Astrocyte (in vitro differentiated cells and primary cell): ENCODE measurements around the gene DCC.

ENCODE experiments used
- EZH2 ChIP-seq: IDR thresholded peaks from 2 replicates; pipeline ENCODE4 v1.6.1; 2012; ENCODE audit warnings: mild to moderate bottlenecking, low read length, inconsistent platforms; ENCODE audit not compliant: insufficient read depth
- TF ChIP-seq, protein P1 (sequence below): IDR thresholded peaks from 2 replicates; pipeline ENCODE4 v1.5.1; 2011; ENCODE audit warnings: low read depth, mild to moderate bottlenecking, inconsistent platforms, low read length, moderate library complexity; ENCODE audit not compliant: insufficient read depth

DNA sequence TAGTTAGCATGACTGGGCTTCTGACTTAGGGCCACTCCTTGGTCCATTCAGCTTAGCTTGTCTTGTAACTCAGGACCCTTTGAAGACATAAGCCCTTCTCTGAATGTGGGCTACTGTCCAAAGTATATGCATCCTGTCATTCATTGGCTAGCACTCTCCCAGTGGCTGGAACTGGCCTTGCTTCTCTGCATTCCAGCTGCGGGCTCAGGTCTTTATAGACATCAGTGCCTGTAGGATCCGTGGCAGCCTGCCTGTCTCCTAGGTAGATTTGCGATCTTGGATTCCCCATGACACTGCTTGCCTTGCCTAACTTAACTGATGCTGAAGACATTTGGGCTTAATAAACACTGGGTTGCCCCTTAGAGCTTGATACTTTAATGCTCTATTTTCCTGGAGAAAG is 170.1 kb downstream of the DCC start:
- TF ChIP-seq, protein P1, sequence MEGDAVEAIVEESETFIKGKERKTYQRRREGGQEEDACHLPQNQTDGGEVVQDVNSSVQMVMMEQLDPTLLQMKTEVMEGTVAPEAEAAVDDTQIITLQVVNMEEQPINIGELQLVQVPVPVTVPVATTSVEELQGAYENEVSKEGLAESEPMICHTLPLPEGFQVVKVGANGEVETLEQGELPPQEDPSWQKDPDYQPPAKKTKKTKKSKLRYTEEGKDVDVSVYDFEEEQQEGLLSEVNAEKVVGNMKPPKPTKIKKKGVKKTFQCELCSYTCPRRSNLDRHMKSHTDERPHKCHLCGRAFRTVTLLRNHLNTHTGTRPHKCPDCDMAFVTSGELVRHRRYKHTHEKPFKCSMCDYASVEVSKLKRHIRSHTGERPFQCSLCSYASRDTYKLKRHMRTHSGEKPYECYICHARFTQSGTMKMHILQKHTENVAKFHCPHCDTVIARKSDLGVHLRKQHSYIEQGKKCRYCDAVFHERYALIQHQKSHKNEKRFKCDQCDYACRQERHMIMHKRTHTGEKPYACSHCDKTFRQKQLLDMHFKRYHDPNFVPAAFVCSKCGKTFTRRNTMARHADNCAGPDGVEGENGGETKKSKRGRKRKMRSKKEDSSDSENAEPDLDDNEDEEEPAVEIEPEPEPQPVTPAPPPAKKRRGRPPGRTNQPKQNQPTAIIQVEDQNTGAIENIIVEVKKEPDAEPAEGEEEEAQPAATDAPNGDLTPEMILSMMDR: no peak
- no peak for TF ChIP-seq EZH2
